NCI-H2227 treated with DMSO at 0.1 percent for 48 hours (cell line): ENCODE results near the gene AGPAT2.

Source experiments
- DNase-seq: peaks from one replicate; lab custom pipeline; 2025; lab: John Stamatoyannopoulos, UW

AGPAT2 gene

GRCh38 chr9:136700959-136701667 lies 13.9 kb upstream of the AGPAT2 start:
- no peak for DNase-seq

- no peak for DNase-seq
Observed at GRCh38 chr9:136700304-136700703, 13.0 kb upstream of the AGPAT2 start.

GRCh38 chr9:136698635-136699246 lies 11.5 kb upstream of the AGPAT2 start:
- no peak for DNase-seq

DNA sequence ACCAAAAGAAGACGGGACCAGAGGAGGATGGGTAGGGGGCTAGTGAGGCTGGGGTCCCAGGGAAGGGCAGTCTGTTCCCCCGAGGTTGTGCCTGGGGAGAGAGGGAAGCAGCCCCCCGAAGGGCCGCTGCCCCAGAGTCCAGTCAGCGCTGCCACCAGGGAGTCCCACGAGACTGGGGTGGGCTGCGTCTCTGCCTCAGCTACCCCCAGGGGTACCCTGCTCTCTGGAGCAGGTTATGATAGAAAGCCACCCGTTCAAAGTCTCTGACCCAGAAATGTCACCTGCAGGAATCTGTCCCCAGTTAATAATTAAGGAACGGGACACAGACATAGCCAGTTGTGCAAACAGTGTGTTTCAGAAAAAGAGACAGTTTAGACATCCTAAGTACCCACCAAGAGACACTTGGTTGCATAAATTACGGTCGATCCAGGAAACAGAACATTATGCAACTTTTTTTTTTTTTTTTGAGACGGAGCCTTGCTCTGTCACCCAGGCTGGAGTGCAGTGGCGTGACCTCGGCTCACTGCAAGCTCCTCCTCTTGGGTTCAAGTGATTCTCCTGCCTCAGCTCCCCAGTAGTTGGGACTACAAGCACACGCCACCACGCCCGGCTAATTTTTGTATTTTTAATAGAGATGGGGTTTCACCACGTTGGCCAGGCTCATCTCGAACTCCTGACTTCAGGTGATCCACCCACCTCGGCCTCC lies 10.7 kb upstream of the AGPAT2 start:
- DNase-seq, result no peak

GRCh38 chr9:136697146-136697820 lies 10.0 kb upstream of the AGPAT2 start:
- no peak for DNase-seq

GRCh38 chr9:136696502-136696901 lies 9.2 kb upstream of the AGPAT2 start:
- no peak for DNase-seq

DNA sequence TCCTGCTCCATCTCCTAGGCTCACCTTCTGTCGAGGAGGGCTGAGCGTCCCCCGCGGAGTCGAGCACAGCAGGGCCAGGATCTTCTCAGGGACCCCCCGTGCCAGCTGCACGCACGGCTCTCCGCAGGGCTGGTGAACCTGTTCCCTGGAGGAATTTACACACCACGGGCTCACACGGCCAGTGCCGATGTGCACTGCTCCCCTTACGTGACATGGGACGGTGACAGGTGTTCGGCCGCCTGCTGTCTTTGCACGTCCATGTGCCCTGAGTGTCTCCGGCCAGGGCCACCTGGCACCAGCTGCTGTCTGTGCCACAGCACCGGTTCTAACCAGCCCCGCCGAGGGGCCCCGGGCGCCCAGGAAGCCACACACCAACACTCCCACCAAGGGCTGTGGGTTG lies 8.7 kb upstream of the AGPAT2 start:
- DNase-seq, result no peak

DNA sequence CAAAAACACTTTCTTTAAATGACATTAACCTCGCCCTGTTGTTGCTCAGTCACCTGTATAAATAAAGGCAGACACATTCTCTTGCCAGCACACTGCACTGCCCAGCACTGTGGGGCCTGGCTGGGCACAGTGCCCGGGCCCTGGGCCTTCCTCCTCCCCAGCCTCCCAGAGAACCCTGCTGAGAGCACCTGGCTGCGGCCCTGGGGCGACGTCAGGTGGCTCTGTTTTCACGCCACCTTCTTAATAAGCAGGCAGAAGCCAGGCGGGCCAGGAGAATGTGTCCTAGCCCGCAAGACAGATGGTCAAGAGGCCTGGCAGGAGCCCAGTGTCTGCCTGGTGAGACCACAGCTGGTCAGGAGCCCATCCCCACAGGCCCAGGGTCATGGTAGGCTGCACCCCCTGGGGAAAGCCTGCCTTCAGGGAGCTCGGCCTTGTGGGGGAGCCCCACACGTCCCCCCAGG lies 8.2 kb upstream of the AGPAT2 start:
- DNase-seq, result no peak

DNA sequence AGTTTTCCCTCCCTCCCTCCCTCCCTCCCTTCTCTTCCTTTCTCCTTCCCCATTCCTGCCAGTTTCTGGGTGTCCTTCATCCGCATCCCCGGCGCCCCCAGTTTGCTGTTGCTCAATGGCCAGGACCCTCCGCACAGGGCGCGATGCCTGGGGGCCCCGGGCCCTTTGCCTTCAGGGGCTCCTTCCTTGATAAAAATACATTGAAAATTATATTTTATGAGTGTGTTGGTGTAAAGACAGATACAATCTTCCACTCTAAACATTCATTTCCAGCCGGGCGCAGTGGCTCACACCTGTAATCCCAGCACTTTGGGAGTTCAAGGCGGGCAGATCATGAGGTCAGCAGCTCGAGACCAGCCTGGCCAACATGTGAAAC lies 7.6 kb upstream of the AGPAT2 start:
- no peak for DNase-seq

DNA sequence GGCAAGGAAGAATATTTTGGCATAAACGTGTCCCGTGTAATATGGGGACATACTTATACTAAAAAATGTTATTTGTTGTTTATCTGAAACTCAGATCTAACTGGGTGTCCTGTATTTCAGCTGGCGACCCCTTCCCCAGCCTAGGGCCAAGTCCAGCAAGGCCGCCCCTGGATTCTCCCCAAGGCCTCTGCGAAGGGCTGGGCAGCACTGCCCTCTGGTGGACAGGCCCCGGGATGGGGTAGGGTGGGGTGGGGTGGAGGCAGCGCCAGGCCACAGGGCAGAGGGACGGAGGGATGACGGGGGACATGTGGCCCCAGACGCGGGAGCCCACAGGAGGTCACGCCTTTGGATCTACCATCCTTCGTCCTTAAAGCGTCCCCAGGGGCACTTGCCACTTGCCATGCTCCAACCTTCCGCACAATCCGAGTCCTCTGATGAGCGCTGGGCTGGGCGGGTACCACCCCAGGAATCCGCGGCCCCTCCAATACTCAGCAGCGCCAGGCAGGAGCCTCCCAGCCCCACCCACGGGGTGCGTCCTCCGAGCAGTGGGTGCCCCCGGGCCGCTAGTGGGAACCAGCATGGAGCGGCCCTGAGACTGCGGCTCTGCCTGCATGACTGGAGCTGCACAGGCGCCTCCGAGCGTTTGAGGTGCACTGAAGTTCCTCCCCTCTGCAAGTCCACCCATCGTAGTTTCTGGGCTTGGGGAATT lies 7.1 kb upstream of the AGPAT2 start:
- DNase-seq, result no peak

DNA sequence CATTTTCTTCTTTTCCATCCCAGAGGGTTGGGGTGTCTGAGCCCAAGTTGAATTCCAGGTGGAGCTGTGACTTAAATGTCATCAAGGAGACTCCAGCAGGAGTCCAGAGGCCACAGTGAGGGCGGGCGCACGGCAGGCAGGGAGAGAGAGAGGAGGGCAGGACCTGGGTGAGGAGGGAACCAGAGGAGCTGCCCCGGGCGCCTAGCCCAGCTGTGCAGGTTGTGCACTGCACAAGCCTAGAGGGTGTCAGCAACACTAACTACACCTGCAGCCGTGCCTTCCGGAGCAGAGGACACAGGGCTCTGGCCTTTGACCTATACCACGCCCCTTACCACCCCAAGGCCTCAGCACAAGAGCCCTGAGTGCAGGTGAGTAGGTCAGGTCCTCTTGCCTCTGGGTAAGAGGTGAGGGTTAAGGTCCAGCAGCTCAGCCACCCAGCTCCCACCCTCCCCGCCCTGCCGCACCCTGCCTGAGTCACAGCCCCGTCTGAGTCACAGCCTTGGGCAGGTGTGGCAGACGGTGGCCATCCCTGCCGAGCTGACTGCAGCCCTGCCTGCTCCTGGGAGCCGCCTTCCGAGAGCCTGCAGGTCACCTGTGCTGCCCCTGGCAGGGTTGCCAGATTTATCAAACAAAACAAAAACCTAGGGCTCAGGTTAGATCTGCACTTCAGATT lies 6.4 kb upstream of the AGPAT2 start:
- no peak for DNase-seq

DNA sequence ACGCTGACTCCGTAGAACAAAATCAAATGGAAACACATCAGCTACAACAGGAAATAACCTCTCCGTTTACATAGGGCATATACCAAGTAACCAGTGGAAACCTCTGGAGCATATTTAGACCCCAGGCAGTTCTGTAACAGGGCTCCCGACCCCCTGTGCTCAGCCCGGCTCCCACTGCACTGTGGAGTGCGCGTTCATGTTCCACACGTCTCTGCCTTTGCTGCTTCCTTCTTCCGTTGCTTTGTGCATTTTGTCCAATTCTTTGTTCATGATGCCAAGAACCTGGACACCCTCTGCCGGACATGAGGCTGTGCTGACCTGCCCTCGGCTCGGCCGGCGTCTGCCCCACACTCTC lies 5.9 kb upstream of the AGPAT2 start:
- no peak for DNase-seq

DNA sequence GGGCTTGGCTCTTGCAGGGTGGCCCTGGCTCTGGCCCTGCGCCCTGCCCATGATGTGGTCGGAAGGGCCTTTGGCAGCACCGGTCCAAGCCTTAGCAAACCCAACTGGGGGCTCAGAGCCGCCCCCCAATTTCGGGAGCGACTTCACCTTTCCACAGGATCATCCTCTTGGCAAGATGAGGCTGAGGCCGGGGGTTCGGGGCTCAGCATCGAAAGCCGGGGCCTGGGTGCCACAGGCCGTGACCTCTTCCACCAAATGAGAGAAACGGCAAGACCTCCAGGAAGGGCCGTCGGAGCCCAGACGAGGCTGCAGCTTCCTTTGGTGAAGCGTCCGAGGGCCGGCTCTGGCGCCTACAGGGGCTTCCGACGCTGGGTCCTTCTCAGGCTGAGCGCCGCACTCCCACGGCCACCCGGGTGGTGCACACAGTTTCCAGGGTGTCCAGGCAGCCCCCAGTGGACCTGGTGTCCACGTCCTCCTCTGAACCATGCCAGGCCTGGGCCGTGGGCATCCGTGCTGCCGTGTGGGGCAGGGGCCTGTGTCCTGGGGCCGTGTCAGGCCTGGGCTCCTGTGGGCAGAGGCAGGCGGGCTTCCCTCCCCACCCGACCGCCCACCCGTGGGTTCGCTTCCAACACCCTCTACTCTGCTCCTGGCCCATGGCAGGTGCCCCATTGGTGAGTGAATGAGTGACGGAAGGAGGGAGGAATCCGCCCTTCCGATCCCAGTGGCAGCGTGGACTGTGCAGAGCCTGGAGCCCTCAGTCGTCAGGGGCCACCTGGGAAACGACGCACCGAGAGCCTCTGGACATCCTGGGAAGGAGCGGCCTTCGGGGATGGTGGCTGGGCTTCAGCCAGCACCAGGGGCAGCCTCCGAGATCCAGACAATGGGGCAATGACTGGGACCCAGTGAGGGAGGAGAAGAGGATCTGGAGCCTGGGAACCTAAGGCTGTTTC lies 5.2 kb upstream of the AGPAT2 start:
- DNase-seq, result no peak

- no peak for DNase-seq
Observed at GRCh38 chr9:136691316-136692184, 4.3 kb upstream of the AGPAT2 start.

GRCh38 chr9:136690806-136691261 lies 3.6 kb upstream of the AGPAT2 start:
- DNase-seq, result no peak

GRCh38 chr9:136690104-136690805 lies 3.0 kb upstream of the AGPAT2 start:
- no peak for DNase-seq

GRCh38 chr9:136689108-136689460 lies 1.8 kb upstream of the AGPAT2 start:
- no peak for DNase-seq

GRCh38 chr9:136688274-136689107 lies 1.2 kb upstream of the AGPAT2 start:
- no peak for DNase-seq
